Daoy (cell line): ENCODE measurements around the gene RNASEH2C. TPM values are rescaled to one million over a fixed set of nuclear protein-coding genes. Genes with fewer than 3 reads are reported as not detected.
"Not testable (repeated sequence)": the region's sequence is repeated elsewhere in the genome, so short reads cannot be mapped to it uniquely, and the experiment has no call there.

Experiments
- DNase-seq: peaks from one replicate; pipeline ENCODE4 v3.0.0-alpha.2; 2015; ENCODE audit warnings: low read depth
- total RNA-seq: library from RNA; depleted of rRNA; stranded (reverse); fragments of >200 nt; shearing (Covaris generic); gene quantifications from 2 replicates; pipeline ENCODE4 v1.2.3, GENCODE V29; 2014; rRNA removed

RNASEH2C gene
- total RNA-seq, 1 experiment from 2014 or later = 61.2 TPM

- no peak for DNase-seq
Measured at GRCh38 chr11:65685981-65686380, 34.6 kb downstream of the RNASEH2C start.

GRCh38 chr11:65683480-65683879 lies 37.1 kb downstream of the RNASEH2C start:
- DNase-seq = not testable (repeated sequence)

GRCh38 chr11:65680192-65680743 lies 40.3 kb downstream of the RNASEH2C start:
- no peak for DNase-seq

GRCh38 chr11:65672982-65673381 lies 47.6 kb downstream of the RNASEH2C start:
- no peak for DNase-seq

GRCh38 chr11:65672180-65672860 lies 48.3 kb downstream of the RNASEH2C start:
- DNase-seq = no peak

Other genes starting within 250 kb of the RNASEH2C start
- 452 and 478 TPM in 2 replicates for gene MALAT1, start 221.8 kb downstream of the RNASEH2C start, total RNA-seq
- gene SCYL1, start 195.7 kb downstream of the RNASEH2C start, total RNA-seq = 69.4 and 84.5 TPM in 2 replicates
- gene LTBP3, start 162.4 kb downstream of the RNASEH2C start, total RNA-seq = 31.0 and 49.4 TPM in 2 replicates
- gene ZNRD2, start 150.3 kb downstream of the RNASEH2C start, total RNA-seq = 77.3 and 117 TPM in 2 replicates
- gene FAM89B, start 148.3 kb downstream of the RNASEH2C start, total RNA-seq = 23.7 and 30.2 TPM in 2 replicates
- 30.9 and 34.2 TPM in 2 replicates for gene EHBP1L1, start 144.7 kb downstream of the RNASEH2C start, total RNA-seq
- gene KCNK7, start 125.0 kb downstream of the RNASEH2C start, total RNA-seq = not detected in 2 replicates
- gene MAP3K11, start 106.6 kb downstream of the RNASEH2C start, total RNA-seq = 16.6 and 22.4 TPM in 2 replicates
- gene PCNX3, start 105.0 kb downstream of the RNASEH2C start, total RNA-seq = 15.1 and 16.2 TPM in 2 replicates
- 11.1 and 12.6 TPM in 2 replicates for gene SIPA1, start 82.7 kb downstream of the RNASEH2C start, total RNA-seq
- gene RELA, start 57.9 kb downstream of the RNASEH2C start, total RNA-seq = 14.9 and 19.7 TPM in 2 replicates
- gene KAT5, start 8.5 kb downstream of the RNASEH2C start, total RNA-seq = 59.4 and 66.9 TPM in 2 replicates
- 10.7 and 13.0 TPM in 2 replicates for gene AP5B1, start 60.2 kb upstream of the RNASEH2C start, total RNA-seq
- gene OVOL1, start 66.3 kb upstream of the RNASEH2C start, total RNA-seq = not detected in 2 replicates
- 0.39 TPM in 1 of 2 replicates, not detected in the other for gene SNX32, start 113.2 kb upstream of the RNASEH2C start, total RNA-seq
- gene CFL1, start 137.4 kb upstream of the RNASEH2C start, total RNA-seq = 1,524 and 1,831 TPM in 2 replicates
- 54.9 and 63.1 TPM in 2 replicates for gene MUS81, start 139.6 kb upstream of the RNASEH2C start, total RNA-seq
- 7.1 and 7.4 TPM in 2 replicates for gene EFEMP2, start 152.0 kb upstream of the RNASEH2C start, total RNA-seq
- gene CTSW, start 159.0 kb upstream of the RNASEH2C start, total RNA-seq = 0.11 TPM in 1 of 2 replicates, not detected in the other
- gene FIBP, start 167.7 kb upstream of the RNASEH2C start, total RNA-seq = 104 and 124 TPM in 2 replicates
- 43.7 and 61.0 TPM in 2 replicates for gene CCDC85B, start 169.9 kb upstream of the RNASEH2C start, total RNA-seq
- 54.0 and 59.3 TPM in 2 replicates for gene FOSL1, start 179.6 kb upstream of the RNASEH2C start, total RNA-seq
- 12.5 and 19.1 TPM in 2 replicates for gene C11orf68, start 198.3 kb upstream of the RNASEH2C start, total RNA-seq
- 267 and 294 TPM in 2 replicates for gene DRAP1, start 198.6 kb upstream of the RNASEH2C start, total RNA-seq
- gene TSGA10IP, start 224.7 kb upstream of the RNASEH2C start, total RNA-seq = not detected in 2 replicates
- 67.4 and 84.6 TPM in 2 replicates for gene SART1, start 240.9 kb upstream of the RNASEH2C start, total RNA-seq